GM19328 (cell line): ENCODE measurements around the gene VPS18.
A peak's percentile ranks its signal among the peaks of the same experiment; 100 is the strongest.

ENCODE experiments used
- ATAC-seq: cut with Tn5 transposase; IDR thresholded peaks from one replicate; pipeline ENCODE4 v1.9.1; 2021; ENCODE audit warnings: mild to moderate bottlenecking, moderate library complexity; ENCODE audit not compliant: unreplicated experiment

Gene VPS18

DNA sequence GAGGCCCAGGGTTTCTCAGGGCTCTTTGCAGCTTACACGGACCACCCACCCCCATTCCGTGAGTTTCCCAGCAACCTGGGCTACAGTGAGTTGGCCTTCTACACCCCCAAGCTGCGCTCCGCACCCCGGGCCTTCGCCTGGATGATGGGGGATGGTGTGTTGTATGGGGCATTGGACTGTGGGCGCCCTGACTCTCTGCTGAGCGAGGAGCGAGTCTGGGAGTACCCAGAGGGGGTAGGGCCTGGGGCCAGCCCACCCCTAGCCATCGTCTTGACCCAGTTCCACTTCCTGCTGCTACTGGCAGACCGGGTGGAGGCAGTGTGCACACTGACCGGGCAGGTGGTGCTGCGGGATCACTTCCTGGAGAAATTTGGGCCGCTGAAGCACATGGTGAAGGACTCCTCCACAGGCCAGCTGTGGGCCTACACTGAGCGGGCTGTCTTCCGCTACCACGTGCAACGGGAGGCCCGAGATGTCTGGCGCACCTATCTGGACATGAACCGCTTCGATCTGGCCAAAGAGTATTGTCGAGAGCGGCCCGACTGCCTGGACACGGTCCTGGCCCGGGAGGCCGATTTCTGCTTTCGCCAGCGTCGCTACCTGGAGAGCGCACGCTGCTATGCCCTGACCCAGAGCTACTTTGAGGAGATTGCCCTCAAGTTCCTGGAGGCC lies 5.4 kb downstream of the VPS18 start:
- no peak for ATAC-seq

DNA sequence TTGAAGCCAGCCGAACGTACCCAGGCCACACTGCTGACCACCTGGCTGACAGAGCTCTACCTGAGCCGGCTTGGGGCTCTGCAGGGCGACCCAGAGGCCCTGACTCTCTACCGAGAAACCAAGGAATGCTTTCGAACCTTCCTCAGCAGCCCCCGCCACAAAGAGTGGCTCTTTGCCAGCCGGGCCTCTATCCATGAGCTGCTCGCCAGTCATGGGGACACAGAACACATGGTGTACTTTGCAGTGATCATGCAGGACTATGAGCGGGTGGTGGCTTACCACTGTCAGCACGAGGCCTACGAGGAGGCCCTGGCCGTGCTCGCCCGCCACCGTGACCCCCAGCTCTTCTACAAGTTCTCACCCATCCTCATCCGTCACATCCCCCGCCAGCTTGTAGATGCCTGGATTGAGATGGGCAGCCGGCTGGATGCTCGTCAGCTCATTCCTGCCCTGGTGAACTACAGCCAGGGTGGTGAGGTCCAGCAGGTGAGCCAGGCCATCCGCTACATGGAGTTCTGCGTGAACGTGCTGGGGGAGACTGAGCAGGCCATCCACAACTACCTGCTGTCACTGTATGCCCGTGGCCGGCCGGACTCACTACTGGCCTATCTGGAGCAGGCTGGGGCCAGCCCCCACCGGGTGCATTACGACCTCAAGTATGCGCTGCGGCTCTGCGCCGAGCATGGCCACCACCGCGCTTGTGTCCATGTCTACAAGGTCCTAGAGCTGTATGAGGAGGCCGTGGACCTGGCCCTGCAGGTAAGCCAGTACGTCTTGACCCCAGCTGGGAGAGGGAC lies 6.2 kb downstream of the VPS18 start:
- no peak for ATAC-seq

DNA sequence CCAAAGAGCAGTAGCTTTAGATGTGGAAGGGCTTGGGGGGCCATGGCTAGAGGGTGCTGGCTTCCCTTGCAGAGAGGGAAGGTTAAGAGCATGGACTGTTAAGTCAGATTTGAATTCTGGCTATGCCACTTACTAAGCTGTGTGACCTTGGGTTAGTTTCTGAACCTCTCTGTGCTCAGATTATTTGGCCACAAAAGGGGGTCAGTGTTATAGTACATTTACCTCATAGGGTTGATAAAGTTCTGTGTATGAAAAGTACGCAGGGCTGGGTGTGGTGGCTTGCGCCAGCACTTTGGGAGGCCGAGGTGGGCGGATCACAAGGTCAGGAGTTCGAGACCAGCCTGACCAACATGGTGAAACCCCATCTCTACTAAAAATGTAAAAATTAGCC lies 6.8 kb downstream of the VPS18 start:
- no peak for ATAC-seq

DNA sequence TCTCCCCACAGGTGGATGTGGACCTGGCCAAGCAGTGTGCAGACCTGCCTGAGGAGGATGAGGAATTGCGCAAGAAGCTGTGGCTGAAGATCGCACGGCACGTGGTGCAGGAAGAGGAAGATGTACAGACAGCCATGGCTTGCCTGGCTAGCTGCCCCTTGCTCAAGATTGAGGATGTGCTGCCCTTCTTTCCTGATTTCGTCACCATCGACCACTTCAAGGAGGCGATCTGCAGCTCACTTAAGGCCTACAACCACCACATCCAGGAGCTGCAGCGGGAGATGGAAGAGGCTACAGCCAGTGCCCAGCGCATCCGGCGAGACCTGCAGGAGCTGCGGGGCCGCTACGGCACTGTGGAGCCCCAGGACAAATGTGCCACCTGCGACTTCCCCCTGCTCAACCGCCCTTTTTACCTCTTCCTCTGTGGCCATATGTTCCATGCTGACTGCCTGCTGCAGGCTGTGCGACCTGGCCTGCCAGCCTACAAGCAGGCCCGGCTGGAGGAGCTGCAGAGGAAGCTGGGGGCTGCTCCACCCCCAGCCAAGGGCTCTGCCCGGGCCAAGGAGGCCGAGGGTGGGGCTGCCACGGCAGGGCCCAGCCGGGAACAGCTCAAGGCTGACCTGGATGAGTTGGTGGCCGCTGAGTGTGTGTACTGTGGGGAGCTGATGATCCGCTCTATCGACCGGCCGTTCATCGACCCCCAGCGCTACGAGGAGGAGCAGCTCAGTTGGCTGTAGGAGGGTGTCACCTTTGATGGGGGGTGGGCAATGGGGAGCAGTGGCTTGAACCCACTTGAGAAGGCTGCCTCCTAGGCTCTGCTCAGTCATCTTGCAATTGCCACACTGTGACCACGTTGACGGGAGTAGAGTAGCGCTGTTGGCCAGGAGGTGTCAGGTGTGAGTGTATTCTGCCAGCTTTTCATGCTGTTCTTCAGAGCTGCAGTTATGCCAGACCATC lies 8.6 kb downstream of the VPS18 start:
- no peak for ATAC-seq

DNA sequence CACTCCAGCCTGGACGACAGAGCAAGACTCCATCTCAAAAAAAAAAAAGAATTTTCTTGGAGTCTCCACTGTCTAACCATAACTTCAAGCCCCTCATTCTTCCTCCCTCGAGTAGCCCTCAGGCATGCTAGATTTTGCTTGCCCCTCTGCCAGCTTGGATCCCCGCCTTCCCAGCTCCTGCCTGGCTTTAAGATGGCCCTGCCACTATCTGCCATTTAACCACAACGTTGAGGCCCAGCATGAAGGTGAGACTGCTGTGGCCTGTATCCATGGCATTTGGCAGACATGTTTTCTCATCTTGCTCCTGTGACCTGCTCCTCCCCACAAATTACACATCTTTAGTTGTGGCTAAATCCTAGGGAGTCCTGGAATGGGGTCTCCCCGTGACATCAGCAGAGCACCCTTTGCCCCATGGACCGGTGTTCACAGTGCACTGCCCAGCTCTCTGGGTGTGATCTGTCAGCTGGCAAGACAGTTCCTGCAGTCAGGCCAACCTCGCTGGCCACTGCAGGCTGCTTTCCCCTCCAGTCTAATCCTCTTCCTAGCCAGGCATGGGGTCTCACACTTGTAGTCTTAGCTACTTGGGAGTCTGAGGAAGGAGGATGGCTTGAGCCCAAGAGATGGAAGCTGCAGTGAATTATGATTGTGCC lies 10.4 kb downstream of the VPS18 start:
- ATAC-seq: no peak

DNA sequence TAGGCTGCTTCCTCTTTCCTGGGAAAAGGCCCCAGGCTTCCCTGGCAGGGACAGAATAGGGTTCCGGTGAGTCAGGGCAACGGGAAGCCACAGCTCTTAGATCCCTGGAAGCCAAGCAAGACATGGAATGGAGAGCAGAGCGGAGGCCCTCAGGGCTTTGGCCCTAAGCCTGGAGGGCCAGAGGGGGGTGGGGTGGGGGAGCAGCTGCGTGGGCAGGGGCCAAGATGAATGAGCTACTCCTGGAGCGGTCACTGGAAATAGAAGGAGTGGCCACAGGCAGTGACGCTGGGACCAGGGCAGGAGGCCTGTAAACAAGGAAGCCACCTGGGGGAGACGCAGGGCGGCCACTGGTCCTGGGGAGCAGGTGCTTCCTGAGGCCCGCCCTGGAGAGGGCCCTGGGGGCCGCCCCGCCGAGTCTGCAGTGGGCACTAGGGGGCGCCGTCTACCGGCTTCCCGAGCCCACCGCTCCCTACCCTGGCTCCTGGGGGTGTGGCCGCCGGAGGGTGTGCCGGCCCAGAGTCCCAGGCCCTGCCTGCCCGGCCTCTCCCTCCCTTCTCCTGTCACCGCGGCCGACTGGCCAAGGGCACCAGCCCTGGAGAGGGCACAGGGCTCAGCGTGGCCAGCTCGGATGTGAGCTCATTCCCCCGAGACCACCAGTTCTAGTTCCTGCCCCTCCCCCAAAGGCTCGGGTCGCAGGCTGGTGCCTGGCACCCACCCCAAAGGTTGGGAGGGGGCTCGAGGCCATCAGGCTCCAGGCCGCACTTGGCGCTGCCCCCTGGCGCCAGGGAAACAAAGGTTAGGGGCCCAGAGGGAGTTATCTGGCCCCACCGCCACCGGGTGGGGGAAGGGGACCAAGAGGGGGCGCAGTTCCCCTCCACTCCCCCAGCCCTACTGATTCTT lies 12.1 kb downstream of the VPS18 start:
- ATAC-seq: peak; percentile 63

DNA sequence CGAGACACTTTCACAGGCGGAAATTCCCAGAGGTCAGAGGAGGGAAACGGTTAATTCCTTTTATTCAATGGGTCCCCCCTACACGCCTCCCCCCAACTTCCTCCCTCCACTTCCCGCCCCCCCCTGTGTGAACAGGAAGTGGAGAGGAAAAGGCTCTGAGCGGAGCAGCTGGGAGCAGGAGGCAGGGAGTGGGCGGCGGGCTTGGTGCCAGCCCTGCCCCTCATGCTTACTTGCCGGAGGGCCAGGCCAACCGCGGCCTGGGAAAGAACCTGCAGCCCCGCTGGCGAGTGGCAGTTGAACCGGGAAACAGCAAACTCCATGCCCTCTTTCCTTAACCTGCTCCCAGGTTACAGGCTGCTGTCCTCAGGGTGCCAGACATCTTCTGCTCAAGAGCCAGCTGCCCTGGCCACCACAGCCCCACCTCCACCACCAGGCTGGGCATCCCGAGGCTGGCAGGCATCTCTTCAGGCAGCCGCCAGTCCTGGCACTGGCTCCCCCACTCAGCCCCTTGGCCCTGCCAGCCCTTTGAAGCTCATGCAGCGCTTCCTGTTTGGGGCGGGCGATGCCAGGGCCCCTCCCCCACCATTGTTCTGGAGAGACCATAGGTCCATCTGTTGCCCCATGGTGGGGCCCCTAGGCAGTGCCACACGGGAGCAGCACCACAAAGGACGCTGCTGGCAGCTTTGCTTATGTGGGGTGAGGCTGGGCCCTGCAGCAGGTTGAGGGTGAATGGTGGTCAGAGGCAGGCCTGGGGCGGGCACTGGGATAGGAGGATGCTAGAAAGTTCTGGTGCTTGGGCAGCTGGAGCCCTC lies 12.9 kb downstream of the VPS18 start:
- ATAC-seq: no peak

DNA sequence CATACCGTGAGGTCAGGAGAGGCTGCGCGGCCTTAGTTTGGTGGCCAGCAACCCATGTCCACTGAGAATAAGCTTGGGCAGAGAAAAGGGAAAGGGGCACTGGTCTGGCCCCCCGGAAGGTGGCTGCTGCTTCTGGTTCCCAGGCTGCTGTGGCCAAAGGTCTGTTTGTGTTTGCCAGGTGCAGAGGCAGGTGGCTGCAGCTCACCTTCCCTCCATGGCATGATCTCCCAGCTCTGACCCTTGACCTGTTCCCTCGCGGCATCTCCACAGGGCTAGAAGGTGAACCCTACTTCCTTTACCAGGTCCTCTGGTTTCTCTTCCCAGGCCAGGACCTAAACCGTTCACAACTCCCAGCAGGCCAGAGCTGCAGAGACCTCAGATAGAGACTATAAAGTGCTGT lies 13.8 kb downstream of the VPS18 start:
- no peak for ATAC-seq

DNA sequence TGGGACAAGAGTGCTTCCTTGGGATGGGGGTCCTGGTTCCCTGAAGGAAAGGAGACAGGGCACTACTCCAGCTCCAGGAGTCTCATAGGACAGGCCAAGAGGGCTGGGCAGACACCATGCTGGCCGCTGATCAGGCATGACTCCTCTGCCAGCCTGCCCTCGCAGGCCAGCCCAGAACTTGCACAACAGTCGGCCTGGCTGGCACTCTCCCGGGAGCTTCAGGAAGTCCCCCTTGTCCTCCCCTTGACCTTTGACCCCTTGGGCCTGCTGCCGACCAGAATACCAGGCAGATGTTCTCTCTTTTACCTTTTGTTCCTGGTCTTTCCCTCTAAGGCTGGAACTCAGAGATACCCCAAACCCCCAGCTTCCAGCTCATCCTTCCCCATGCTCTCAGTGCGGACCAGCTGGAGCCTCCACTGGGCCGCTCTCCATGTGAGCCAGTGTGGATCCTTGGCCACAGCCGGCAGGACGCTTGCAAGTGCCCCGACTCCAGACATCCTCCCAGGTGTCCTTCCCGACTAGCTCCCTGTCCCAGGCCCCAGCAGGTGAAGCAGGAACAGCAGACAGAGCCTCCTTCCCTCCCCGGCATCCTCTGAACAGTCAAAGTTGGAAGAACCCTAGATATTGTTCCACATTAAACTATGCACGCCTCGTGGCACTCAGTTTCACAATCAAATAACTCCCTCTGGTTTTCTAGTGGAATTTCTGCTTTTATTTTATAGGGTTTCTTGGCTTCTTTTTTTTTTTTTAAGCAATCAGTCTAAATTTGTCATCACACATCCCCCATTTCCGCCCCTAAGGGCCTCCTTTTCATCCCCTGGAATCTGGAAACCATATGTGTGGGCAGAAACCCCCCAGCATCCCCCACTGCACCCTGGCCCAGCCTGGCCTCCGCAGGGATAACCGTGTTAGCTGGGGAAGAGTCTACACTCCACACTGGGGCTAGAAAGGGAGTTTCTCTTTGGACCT lies 15.7 kb downstream of the VPS18 start:
- ATAC-seq: no peak

DNA sequence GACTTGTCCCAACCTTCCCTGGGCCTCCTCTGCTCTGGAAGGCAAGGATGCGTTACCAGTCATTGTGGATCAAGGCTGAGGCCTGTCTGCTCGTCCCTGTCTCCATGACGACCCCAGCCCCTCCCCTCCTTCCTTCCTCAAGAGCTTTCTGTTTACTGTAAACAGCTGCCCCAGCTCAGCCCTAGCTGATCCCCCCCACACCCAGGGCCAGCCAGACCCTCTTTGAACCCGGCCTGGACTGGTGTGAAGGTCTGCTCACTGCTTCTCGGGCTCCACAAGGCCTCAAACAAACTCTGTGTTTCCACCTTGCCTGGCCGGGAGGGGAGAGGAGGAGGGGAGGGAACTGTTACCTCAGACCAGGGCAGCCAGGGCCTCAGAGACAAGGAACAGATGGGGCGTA lies 16.9 kb downstream of the VPS18 start:
- no peak for ATAC-seq

DNA sequence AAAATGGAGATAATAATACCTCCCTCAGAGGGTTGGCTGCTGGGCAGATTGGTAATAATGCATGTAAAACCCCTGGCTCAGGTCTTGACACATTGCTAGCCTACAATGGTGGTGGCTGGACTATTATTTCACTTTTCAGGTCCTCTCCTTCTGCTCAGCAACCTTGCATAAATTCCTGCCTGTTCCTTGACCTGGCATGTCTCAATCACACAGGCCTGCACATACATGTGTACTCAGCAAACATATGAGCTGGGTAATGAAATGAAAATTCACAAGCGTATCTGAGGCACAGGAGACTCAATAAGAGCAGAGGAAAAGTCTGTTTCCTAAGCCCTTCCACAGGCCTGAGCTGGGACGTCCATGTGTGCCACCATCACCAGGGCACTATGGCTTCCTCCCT lies 17.4 kb downstream of the VPS18 start:
- no peak for ATAC-seq

DNA sequence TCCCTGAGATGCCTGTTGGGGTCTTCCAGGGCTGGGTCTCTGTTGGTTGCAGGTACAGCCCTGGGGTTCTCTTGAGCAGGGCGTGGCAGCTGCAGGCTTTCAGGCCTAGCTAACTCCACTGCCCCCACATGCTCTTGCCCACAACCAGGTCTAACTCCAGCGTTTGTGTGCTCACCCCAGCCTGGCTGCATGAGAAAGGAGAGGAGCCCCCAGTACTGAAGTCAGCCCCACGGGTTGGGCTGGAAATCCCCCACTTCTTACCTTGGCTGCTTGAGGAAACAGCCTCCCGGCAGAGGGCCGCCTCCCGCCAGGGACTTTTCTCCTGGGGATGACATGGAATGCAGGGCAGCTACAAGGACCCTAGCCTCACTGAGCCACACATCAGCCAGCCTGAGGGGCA lies 18.2 kb downstream of the VPS18 start:
- ATAC-seq: no peak

DNA sequence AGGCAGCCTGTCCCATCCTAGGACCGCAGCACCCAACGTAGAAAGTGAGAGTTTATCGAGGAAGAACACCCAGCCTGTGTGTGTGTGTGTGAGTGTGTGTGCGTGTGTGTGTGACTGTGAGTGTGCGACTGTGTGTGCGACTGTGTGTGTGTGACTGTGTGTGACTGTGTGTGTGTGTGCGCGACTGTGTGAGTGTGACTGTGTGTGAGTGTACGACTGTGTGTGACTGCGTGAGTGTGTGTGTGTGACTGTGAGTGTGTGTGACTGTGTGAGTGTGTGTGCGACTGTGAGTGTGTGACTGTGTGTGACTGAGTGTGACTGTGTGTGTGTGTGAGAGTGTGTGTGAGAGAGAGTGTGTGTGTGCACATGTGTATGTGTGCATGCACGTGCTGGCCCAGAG lies 19.8 kb downstream of the VPS18 start:
- no peak for ATAC-seq

DNA sequence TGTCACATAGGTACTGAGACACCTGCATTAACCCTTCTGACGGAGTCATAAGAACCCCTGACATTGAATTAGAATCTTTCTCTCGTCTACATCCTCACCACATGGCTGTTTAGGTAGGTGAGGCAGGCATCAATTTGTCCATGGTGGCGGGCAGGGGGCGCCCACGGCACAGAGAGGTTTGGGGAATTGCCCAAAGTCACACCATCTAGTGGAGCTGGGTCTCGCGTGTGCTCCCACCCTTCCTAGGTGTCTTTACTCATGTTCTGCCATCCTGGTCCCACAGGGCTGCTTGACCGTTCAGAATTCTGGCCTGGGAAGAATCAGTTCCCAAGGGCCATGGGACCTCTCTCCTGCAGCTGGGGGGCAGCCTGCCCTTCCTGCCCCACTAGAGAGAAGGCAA lies 20.2 kb downstream of the VPS18 start:
- no peak for ATAC-seq

DNA sequence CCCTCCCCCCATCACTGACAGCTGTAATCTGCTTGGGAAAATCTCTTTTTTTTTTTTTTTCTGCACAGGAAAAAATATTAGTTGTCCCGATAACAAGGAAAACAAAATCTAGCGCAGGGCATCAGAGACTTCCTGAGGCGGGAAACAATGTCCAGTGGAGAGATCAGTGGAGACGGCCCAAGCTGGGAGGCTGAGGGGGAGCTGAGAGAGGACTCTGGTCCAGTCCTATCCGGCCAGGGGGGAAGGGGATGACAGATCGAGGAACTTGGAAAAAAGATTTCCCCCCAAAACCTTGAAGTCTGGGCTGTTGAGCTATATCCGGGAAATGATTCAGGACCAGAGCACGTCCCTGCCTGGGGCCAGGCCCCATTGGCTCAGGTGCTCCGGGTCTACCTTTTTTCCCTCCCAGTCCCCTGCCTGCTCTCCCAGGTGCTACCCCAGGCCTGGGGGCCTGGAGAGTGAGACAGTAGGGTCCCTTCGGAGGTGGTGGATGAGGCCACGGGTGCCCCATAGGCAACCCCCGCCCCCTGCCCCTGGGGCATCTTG lies 20.9 kb downstream of the VPS18 start:
- no peak for ATAC-seq

DNA sequence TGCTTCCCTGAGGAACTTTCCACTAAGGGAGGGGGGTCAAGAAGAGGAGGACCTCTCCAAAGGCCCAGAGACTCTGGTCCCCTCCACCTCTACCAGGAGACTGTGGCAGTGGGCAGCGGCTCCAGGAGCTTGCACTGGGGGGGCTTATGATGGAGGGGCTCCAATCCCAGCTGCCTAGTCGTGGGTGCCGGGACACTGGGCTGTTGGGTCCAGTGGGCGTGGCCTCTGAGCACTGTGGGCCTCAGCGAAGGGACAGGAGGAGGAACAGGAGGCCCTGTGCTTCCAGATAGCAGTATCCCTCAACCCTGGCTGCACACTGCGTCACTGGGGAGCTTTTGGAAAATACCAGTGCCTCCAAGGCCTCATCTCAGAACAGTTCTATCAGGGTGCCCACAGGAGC lies 21.4 kb downstream of the VPS18 start:
- no peak for ATAC-seq

DNA sequence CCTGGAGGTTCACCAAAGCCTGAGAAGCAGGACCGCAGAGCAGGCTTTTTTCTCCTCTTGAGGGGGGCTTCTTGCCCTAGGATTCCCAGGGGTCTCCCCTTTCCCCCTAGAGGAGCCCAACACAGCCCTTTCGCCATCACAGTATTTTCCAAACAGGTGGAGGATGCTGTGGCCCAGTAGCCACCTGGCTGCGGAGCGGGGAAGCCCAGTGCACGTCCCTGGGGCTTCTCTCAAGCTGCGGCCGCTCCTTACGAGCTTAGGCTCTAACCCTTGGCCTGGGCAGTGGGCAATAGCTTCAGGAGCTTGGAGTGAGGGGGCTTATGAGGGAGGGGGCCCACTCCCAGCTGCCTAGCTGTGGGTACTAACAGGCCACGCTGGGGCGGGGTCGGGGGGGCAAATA lies 23.3 kb downstream of the VPS18 start:
- ATAC-seq: no peak
